GM06990 (cell line): ENCODE results near the gene GALNT14.

Experiments
- DNase-seq: peaks from one replicate; pipeline ENCODE4 v3.0.0-alpha.2; 2011; ENCODE audit not compliant: insufficient read length; ENCODE audit errors: extremely low read depth
- H3K27me3 ChIP-seq: replicated peaks from 2 replicates; pipeline ENCODE4 v1.6.0; 2011; ENCODE audit warnings: low read length; ENCODE audit not compliant: control insufficient read depth, insufficient read depth
- H3K36me3 ChIP-seq: 2 replicates; pipeline ENCODE4 v1.5.1; 2011; ENCODE audit warnings: low read length; ENCODE audit not compliant: control insufficient read depth, insufficient read depth
- H3K4me3 ChIP-seq: replicated peaks from 2 replicates; pipeline ENCODE4 v1.5.1; 2011; ENCODE audit warnings: low read depth, mild to moderate bottlenecking, control low read depth, low read length
- TF ChIP-seq, protein P1 (sequence below): IDR thresholded peaks from 2 replicates; pipeline ENCODE4 v1.5.1; 2011; ENCODE audit warnings: low read length, control low read depth, mild to moderate bottlenecking, inconsistent platforms; ENCODE audit not compliant: insufficient read depth, poor library complexity, severe bottlenecking

The GALNT14 gene

DNA sequence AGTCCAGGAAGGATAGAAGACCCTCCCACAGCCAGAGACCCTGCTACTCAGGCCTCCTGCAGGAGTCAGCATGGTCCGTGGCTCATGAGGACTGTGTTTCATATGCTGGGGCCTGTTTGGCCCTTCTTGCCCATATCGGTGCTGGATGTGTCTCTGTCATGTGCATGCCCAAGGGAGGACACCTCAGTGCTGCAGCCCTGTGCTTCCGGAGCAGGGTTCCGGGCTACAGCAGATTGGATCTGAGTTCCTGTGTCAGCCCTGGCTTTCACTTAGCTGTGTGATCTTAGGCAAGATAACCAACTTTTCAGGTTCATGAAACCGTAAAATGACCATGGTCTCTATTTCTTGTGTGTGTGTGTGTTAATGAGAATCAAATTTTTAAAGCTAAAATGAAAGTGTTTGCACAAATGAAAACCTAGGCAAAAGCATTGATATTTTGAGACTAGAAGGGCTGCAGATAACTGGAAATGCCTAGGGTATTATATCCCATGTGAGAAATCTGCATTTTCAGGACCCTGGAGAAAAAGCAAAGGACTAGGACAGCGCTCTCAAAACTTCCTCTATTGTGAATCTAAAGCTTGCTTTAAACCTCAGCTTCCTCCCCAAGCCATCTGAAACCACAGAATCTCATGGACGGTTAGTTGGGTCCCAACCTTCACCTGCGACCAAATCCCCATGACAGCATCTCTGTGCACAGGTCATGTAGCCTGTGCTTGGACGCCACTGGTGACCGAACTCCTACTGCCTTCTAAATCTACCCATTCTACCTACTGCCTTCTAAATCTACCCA lies 272.2 kb downstream of the GALNT14 start:
- TF ChIP-seq, protein P1, sequence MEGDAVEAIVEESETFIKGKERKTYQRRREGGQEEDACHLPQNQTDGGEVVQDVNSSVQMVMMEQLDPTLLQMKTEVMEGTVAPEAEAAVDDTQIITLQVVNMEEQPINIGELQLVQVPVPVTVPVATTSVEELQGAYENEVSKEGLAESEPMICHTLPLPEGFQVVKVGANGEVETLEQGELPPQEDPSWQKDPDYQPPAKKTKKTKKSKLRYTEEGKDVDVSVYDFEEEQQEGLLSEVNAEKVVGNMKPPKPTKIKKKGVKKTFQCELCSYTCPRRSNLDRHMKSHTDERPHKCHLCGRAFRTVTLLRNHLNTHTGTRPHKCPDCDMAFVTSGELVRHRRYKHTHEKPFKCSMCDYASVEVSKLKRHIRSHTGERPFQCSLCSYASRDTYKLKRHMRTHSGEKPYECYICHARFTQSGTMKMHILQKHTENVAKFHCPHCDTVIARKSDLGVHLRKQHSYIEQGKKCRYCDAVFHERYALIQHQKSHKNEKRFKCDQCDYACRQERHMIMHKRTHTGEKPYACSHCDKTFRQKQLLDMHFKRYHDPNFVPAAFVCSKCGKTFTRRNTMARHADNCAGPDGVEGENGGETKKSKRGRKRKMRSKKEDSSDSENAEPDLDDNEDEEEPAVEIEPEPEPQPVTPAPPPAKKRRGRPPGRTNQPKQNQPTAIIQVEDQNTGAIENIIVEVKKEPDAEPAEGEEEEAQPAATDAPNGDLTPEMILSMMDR = no peak
- DNase-seq = no peak
- Histone ChIP-seq H3K36me3 (no peaks in the 10 kb centered on the region), H3K4me3 (no peak overlapping the region), H3K27me3 (peaks cover 2% of the 10 kb centered on the region; the same call in 1 of the 2 replicates)

DNA sequence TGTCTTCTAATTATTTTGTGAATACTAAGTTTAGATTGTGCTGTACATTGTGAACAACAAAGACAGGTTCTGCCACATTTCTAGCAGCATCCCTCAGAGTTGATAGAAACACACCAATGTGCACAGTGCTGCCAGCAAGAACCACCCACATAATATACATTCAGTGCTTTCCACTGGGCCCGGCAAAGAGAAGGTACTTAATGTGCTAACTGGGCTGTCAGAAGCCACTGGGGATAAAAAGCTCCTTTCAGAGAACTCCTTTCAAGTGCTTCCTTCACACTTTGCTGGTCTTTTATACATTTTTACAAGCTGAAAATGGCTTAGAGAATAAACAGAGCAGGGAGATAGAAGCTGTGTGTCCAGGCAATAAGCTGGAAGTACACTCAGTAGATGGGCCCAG lies 273.0 kb downstream of the GALNT14 start:
- no peak overlapping the region for H3K4me3 ChIP-seq
- peaks cover 2% of the 10 kb centered on the region; the same call in 1 of the 2 replicates for H3K27me3 ChIP-seq
- no peak for DNase-seq
- TF ChIP-seq, protein P1 = no peak
- H3K36me3 ChIP-seq = no peaks in the 10 kb centered on the region

DNA sequence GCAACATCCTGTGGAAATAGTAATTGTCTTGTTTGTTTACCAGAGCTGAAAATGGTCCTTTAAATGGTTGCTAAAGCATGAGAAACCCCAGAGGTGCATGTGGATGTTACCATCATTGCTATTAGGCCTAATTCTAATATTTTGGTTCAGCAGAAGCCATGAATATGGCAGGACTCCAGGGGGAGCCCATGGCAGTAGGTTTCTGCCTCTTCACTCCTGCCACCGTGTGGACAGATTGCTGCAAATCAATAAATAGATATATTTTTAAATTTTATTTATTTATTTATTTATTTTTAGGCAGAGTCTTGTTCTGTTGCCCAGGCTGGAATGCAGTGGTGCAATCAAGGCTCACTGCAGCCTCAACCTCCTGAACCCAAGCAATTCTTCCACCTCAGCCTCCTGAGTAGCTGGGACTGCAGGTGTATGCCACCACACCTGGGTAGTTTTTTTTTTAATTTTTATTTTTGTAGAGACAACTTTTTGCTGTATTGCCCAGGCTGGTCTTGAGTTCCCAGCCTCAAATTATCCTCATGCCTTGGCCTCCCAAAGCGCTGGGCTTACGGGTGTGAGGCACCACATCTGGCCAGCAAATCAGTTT lies 276.1 kb downstream of the GALNT14 start:
- Histone ChIP-seq H3K27me3 (peaks cover 2% of the 10 kb centered on the region; the same call in 1 of the 2 replicates), H3K36me3 (no peaks in the 10 kb centered on the region), H3K4me3 (no peak overlapping the region)
- no peak for DNase-seq
- TF ChIP-seq, protein P1 = peak; percentile 93

DNA sequence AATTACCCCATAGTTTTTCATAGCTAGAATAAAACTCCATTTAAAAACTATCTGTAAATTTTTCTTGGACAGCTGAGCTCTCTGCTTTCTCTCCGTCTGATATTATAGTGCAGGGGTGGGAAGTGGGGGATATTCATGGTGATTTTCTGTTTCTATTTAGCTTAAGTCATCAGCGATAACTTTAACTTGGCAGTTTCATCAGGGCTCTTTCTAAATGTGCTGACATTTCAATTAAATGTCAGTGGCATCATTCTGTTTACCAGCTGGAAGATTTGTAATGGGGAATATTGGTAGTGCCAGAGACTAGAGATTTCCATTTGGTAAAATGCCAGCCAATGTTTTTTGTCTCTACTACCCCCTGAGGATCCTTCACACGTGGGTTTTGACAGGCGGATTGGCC lies 277.5 kb downstream of the GALNT14 start:
- DNase-seq = no peak

More for the DNA sequence above, 277.5 kb downstream of the GALNT14 start:
- H3K36me3 ChIP-seq = no peaks in the 10 kb centered on the region
- no peak overlapping the region for H3K4me3 ChIP-seq
- peaks cover 2% of the 10 kb centered on the region; the same call in 1 of the 2 replicates for H3K27me3 ChIP-seq
- TF ChIP-seq, protein P1 = no peak
